GM18868 (cell line): ENCODE results near the gene CELF4.
A peak's percentile ranks its signal among the peaks of the same experiment; 100 is the strongest.

ENCODE experiments used
- ATAC-seq: cut with Tn5 transposase; IDR thresholded peaks from one replicate; pipeline ENCODE4 v1.9.1; 2021; ENCODE audit warnings: mild to moderate bottlenecking, moderate library complexity; ENCODE audit not compliant: unreplicated experiment

The CELF4 gene

DNA sequence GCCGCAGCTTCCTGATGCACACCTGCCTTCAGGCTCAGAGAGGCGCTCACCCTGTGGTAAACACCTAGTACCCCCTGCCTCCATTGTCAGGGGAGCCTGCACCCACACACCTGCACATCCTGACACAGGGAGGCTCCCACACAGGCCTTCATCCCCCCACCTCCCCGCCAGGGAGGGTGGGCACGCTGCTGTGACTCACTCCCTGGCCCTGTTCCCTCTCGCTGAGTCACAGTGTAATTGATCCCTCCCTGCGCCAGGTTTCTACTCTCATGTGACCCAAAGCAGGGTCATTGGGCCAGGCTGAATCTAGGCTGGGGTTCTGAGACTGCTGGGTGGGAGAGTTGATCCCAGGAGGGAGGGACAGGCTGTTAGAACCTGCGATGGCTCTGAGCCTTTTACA lies 8.5 kb upstream of the CELF4 start:
- ATAC-seq = no peak

- no peak for ATAC-seq
These were observed 7.1 kb upstream of the CELF4 start for GRCh38 chr18:37572736-37573135.

- ATAC-seq = no peak
These were observed 5.7 kb upstream of the CELF4 start for GRCh38 chr18:37571266-37571665.

DNA sequence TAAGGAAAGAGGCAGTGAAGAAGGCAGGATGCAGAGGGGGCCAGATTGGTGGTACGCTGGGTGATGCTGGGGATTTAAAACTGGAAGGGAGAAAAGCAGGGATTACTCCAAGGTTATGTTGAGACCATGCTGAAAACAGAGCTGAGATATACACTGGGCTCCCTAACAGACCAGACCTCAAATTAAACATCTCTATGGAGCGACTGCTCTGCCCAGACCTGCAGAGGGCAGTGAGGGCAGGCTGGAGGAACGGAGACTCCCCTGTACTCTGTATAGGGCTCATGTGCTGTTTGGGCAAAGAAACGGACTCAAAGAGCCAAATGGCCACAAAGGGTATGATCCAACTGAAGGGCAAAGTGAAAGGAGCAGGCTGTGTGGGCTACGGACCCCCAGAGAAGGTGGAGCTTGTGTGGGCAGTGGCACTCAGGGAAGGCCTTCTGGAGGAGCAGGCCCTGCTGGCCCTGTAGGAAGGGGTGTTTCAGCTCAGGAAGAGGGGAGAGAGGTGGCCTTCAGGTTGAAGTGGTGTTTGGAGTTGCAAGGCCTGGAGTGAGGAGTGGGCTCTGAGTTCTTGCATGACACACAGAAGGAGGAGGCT lies 4.8 kb upstream of the CELF4 start:
- no peak for ATAC-seq

- no peak for ATAC-seq
These were observed 3.1 kb upstream of the CELF4 start for GRCh38 chr18:37568671-37569070.

DNA sequence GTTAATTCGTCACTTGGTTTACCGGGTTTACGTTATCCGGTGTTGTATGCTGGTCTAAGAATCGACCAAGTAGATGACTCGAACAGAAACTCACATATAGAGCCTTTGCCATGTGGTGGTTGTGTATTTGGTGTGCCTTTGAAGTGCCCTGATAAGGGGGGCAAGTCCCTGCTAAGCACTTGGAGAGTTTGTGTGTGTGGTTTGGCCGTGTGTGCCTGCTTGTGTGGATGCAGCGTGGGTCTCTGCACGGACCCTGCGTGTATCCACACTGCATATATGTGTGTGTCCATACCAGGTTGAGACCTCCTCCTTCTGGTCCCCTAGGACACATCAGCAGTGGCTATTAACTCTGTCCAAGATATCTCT lies 2.4 kb upstream of the CELF4 start:
- ATAC-seq = no peak

DNA sequence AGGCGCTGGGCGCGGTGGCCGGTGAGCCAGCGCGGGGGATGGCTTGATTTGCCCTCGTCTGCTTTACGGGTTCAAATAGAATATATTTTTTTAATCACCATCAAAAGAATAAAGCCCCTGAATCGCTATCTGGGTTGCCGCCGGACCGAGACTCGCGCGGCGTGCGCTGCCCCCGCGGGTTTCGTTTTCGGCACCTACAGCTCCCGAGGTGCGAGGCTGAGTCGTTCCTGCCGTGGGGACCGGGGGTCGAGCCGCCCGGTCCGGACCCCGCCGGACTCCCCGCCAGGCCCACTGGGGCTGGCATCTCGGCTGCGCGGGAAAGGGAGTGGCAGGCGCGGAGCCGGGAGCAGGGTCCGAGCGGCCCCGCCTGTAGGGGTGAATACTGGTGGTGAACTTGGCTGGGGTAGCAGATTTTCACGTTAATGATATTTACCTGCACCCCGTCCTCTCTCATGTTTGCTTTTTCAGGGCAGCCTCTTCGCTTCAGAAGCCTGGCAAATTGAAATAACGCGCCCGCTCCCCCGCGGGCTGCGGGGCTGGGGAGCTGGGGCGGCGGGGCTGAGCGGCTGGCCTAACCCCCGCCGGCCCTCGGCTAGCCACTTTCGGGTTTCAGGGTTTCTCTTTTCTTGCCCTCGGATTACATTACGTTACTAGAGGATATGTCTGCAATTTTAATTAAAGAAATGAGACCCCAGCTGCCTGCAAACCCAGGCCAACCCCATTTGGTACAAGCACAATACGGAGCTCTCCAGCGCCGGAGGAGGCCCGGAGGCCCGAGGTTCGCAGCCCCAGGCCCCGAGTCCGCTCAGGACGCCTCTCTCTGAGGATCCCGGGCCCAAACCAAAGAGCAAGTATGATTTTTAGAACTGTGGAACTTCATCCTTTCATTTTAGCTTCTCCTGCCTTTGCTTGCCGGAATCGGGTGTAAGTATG lies 1.7 kb upstream of the CELF4 start:
- no peak for ATAC-seq

GRCh38 chr18:37566479-37567060 lies 972 bp upstream of the CELF4 start:
- ATAC-seq = no peak

- ATAC-seq = no peak
These were observed 430 bp upstream of the CELF4 start for GRCh38 chr18:37565977-37566478.

GRCh38 chr18:37564711-37565100 lies 892 bp downstream of the CELF4 start:
- ATAC-seq = no peak

- no peak for ATAC-seq
These were observed 1.6 kb downstream of the CELF4 start for GRCh38 chr18:37563931-37564392.

GRCh38 chr18:37561986-37562385 lies 3.6 kb downstream of the CELF4 start:
- ATAC-seq = no peak

- ATAC-seq = no peak
These were observed 5.6 kb downstream of the CELF4 start for GRCh38 chr18:37560003-37560402.

GRCh38 chr18:37559194-37559593 lies 6.4 kb downstream of the CELF4 start:
- peak; percentile 72 for ATAC-seq

DNA sequence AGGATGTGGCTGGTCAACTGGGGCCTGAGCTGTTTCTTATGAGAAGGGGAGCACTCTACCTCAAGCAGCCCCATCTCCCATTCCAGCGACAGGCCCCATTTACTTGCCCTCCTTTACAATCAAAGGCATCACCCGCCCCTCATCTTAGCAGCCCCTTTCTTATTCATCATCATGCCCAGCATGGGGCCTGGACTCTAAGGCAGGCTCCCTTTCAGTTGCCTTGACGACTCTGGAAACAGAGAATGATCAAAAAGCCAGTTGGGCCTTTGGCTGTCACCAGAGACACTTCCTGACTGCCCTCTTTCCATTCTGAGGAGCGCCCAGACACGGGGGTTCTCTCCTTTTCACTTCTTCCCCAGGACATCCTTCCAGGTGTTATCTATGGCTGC lies 11.2 kb downstream of the CELF4 start:
- ATAC-seq = no peak

DNA sequence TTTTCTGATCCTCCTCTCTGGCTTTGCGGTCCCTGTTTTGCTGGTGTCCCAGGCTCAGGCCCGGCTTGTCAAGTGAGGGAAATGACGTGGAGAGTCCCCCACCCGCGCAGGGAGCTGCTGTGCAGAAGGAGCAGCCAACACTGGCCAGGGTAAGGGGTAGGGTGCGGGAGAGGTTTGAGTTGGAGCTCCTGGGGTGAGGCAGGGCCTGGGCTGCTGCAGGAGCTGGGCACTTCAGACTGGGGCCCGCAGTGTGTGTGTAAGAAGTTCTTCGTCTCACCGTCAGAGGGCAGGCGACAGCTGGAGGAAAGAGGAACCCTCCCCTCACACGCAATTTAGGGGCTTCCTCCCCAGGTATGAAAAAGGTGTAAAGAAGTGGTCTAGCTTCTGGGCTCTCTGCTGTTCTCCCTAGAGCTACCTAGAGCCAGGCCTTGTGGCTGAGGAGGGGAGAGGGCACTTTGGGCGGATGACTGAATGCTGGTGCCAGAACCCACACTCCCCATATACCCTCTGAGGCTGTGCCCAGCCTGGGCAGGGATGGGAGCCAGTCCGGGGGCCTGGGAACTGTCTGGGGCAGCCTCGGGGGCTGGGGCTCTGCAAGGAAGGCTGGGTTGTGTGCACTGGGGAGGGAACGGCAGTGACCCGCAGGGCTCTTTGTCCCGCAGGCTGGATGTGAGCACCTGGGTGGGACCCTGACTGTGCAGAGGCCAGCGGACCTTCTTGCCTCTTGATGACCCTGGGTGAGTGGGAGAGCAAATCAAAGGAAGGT lies 11.8 kb downstream of the CELF4 start:
- ATAC-seq = no peak

GRCh38 chr18:37552286-37552685 lies 13.3 kb downstream of the CELF4 start:
- ATAC-seq = no peak

GRCh38 chr18:37551846-37552245 lies 13.8 kb downstream of the CELF4 start:
- ATAC-seq = no peak

GRCh38 chr18:37551249-37551648 lies 14.3 kb downstream of the CELF4 start:
- no peak for ATAC-seq

GRCh38 chr18:37550118-37550875 lies 15.3 kb downstream of the CELF4 start:
- ATAC-seq = no peak
